ENCODE measurements around the gene COX18.

GRCh38 chr4:73011629-73011985 lies 57.9 kb downstream of the COX18 start:
- TF ChIP-seq POLR2A (IDR thresholded peaks at IDR 0.05), result no peak
- TF ChIP-seq POLR2AphosphoS5 (IDR thresholded peaks at IDR 0.05), result no peak
- no peak for TF ChIP-seq CTCF (IDR thresholded peaks at IDR 0.05 in 8 of 11, conservative IDR thresholded peaks at IDR 0.05 in 3 of 11)

All from spleen (tissue), 7 donors.